GM21367 (cell line): ENCODE data around the gene GALNT10.
A peak's percentile ranks its signal among the peaks of the same experiment; 100 is the strongest.

Source experiments
- ATAC-seq: cut with Tn5 transposase; IDR thresholded peaks from one replicate; pipeline ENCODE4 v1.9.1; 2021; ENCODE audit not compliant: unreplicated experiment

The GALNT10 gene

DNA sequence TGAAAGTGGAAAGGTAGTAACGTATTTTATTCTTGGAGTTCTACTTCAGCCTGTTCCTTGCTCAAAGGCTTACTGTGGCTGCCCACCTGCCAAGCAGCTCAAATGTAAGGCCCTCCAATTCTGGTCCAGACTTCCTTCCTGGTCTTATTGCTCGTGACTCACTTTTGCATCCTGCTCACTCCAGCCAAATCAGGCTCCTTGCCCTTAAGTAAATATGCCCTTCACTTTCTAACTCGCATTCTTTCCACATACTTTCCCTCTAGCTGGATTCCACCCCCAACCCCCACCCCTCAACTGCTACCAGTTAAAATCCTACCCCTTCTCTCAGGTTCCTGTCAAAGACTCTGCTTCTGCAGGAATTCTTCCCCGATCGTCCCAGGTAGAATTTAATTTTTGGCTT is 96.6 kb downstream of the GALNT10 start:
- ATAC-seq: no peak

GRCh38 chr5:154288145-154288544 is 97.6 kb downstream of the GALNT10 start:
- no peak for ATAC-seq

DNA sequence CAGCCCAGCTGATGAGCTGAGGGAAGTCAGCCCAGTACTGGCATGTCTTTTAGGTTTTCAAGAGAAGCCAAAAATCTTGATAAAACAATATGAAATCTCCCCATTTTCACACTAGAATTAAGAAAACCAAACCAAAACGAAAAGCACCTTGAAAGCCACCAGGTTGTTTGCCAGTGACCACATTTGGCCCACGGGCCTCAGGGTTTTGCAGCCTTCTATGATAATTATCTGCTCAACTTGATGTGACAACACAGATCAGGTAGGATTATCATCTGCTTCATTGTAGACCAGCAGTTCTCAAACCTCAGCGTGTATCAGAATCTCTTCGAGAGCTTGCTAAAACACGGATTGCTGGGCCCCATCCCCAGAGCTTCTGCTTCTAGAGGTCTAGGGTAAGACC is 101.4 kb downstream of the GALNT10 start:
- ATAC-seq: no peak

GRCh38 chr5:154293219-154293618 is 102.7 kb downstream of the GALNT10 start:
- ATAC-seq: no peak

- ATAC-seq: no peak
Measured at GRCh38 chr5:154295551-154295950, 105.0 kb downstream of the GALNT10 start.

GRCh38 chr5:154296525-154297159 is 106.1 kb downstream of the GALNT10 start:
- ATAC-seq: no peak

GRCh38 chr5:154298065-154298464 is 107.5 kb downstream of the GALNT10 start:
- ATAC-seq: no peak

DNA sequence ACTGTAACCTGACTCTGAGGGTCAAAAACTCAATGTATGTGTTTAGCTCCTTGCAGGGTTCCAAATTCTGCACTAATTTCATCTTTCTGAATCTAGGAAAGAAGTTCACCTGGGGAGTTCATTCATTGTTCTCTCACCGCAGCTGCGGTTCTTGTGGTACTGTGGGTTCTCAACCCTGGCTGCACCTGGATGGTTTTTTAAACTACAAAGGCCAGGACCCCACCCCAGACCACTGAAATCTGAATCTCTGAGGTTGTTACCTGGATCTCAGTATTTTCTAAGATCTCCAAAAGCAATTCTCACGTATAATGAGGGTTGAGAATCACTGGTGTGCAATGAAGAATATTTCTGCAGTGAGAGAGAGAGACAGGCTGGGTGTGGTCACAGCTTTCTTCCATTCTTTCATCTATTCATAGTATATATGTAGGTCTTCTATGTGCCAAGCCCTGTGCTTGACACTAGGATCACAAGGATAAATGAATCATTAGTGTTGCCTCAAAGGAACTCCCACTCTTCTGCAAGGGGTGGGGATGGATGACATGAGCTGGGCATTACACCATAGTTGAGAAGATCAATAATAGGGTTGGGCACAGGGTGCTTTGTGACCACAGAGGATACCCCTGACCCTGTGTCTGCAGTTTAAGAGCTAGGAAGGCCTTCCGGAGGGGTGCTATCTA is 109.8 kb downstream of the GALNT10 start:
- no peak for ATAC-seq

DNA sequence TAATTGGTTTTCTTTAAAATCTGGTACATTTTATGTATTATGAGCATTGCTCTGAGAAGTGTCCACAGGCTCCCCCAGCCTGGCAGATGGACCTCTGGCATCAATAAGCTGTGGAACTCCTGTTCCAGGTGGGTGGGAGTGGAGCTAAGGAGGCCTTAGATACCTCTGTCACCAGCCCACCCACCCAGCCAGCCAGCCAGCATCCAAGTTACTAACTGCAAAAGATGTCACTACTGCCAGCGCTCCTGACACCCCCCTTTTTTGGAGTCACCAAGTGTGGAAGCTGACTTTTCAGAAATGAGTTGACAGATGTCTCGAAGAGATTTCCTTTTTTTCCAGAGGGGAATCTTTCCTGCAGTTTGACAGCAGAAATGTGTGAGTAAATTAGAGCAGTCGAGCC is 111.2 kb downstream of the GALNT10 start:
- no peak for ATAC-seq

- ATAC-seq: no peak
Measured at GRCh38 chr5:154302161-154302560, 111.6 kb downstream of the GALNT10 start.

GRCh38 chr5:154303133-154303532 is 112.6 kb downstream of the GALNT10 start:
- no peak for ATAC-seq

GRCh38 chr5:154308443-154309370 is 118.2 kb downstream of the GALNT10 start:
- no peak for ATAC-seq

- no peak for ATAC-seq
Measured at GRCh38 chr5:154309371-154309745, 118.8 kb downstream of the GALNT10 start.

- no peak for ATAC-seq
Measured at GRCh38 chr5:154309805-154310204, 119.3 kb downstream of the GALNT10 start.

DNA sequence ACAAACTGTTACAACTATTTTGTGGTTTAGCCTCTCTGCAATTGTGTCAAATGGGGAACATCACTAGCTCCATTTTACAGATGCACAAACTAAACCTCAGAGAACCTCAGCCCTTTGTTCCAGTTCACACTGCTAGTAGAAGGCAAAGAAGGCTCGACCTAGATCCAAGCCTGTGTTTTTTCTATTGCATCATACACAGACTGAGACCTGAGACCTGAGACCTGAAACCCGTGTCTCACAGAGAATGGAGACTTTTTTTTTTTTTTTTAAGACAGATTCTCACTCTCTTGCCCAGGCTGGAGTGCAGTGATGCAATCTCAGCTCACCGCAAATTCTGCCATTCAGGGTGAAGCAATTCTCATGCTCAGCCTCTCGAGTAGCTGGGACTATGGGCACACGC is 120.8 kb downstream of the GALNT10 start:
- peak; percentile 41 for ATAC-seq

GRCh38 chr5:154312000-154312399 is 121.5 kb downstream of the GALNT10 start:
- no peak for ATAC-seq

- no peak for ATAC-seq
Measured at GRCh38 chr5:154312576-154312975, 122.0 kb downstream of the GALNT10 start.

DNA sequence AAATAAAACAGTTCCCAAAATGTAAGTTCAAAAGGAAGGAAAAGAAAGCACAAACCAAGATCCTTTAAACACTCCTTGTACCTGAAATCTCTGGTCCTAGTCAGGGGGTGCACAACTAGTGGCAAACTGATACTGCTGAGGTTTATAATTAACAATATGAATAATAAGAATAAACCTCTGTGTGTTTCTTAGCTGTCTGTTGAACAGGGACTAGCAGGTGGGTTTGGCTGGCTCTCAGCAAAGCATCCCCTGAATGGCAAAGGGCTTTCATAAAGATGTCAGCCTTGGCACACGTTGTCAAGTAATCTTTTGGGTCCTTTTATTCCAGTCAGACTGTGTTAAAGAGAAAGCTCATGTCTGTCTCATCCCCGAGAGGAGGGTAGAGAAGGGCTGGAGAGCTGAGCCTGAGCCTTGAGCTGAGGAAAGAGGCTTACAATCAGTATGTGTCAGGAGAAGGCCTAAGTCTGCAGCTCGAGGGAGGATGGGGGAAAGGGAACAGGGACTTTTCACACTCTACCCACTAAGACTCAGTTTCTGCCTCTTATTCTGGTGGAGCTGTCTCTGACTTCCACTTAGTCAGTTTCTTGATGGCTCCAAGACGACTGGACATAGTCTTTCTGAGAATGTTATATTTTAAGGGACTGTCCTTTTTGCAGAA is 123.0 kb downstream of the GALNT10 start:
- no peak for ATAC-seq

DNA sequence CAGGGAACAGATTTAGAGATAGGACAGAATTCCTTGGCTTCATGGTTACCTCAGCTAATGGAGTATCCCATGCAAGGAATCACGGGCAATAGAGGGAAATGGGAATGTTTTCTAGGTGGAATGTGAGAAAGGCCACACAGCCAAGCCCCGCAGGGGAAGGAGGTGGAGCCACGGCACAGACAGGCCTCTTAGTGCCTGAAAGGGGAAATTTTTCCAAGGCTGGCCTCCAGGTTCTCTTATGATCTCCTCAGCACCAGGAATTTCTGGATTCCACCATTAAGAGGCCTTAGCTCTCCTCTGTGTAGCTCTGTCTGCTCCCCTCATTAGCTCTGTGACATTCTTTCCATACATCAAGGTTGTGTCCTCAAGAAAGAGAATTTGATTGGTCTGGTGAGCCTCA is 124.7 kb downstream of the GALNT10 start:
- no peak for ATAC-seq

DNA sequence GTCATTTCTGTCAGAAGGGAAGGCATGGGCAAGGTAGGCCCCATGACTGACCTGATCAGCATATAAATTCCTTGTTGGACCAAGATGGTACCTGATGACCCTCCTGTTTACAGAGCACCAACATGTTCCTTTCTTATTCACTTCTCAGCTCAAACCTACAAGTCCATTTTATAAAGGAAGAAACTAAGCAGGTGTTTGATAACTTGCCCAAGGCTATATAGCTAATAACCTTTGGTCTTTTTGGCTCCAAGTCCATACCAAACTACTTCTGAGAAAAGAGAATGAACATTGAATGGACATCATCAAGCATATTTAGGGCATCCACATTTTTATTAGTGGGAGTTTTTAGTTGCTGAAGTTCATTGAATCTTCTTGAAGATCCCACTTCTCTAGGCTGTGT is 125.2 kb downstream of the GALNT10 start:
- no peak for ATAC-seq

- no peak for ATAC-seq
Measured at GRCh38 chr5:154316223-154316935, 125.8 kb downstream of the GALNT10 start.
